Gastroesophageal sphincter (tissue), 3 donors: Measurements from ENCODE around the gene CCNY.

Source experiments
- CTCF ChIP-seq, 4 experiments: fragments of 200-600 bp in 2 of 4; fragments of 450-650 bp in 2 of 4; sonication (generic) in 1 of 4; IDR thresholded peaks; one replicate each; pipeline ENCODE4 v1.5.1; 2017 to 2019; ENCODE audit warnings: antibody characterized with exemption in 4 of 4, mild to moderate bottlenecking in 2 of 4, moderate library complexity in 2 of 4
- EP300 ChIP-seq: sonication (generic); formaldehyde crosslinking; IDR thresholded peaks from one replicate; pipeline ENCODE4 v1.6.1; 2017; ENCODE audit warnings: antibody characterized with exemption, mild to moderate bottlenecking
- POLR2A ChIP-seq, 2 donors: fragments of 450-650 bp; IDR thresholded peaks; one replicate each; pipeline ENCODE4 v1.6.1; 2017; ENCODE audit warnings: antibody characterized with exemption in 2 of 2, mild to moderate bottlenecking in 2 of 2, moderate library complexity in 1 of 2
- POLR2AphosphoS5 ChIP-seq: sonication (generic); formaldehyde crosslinking; IDR thresholded peaks from one replicate; pipeline ENCODE4 v1.6.1; 2017; ENCODE audit warnings: antibody characterized with exemption

DNA sequence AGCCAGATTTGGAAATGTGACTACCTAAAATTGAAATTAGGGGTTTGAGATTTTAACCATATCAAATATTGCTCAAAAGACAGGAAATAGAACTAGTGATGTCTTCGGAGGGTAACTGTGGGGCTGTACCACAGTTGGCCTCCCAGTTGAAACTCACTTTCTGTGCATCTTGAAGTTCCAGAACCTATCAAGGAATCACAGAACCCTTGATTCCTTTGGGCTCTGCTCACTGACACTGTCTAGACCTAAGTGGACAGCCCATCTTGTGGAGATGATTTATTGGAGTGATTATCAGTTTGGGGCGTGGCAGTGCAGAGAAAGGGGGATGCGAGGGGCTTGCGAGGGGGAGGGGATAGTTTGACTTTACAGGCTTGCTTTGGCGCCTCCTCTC lies 134.6 kb downstream of the CCNY start:
- no peak for TF ChIP-seq CTCF (IDR thresholded peaks at IDR 0.05)
- TF ChIP-seq POLR2AphosphoS5: no peak
- TF ChIP-seq EP300: no peak
- no peak for TF ChIP-seq POLR2A (IDR thresholded peaks at IDR 0.05)
